ENCODE results near the gene RTN4R. TPM values are rescaled to one million over a fixed set of nuclear protein-coding genes. Genes with fewer than 3 reads are reported as not detected.

Gene RTN4R
- total and polyA plus RNA-seq, 9 of the 15 experiments (the other 6 are each of a cell fraction or from before 2014, with no cell fraction given): 0.04 to 2.8 (median 1.4) TPM; not detected in 3

- TF ChIP-seq, protein P1, sequence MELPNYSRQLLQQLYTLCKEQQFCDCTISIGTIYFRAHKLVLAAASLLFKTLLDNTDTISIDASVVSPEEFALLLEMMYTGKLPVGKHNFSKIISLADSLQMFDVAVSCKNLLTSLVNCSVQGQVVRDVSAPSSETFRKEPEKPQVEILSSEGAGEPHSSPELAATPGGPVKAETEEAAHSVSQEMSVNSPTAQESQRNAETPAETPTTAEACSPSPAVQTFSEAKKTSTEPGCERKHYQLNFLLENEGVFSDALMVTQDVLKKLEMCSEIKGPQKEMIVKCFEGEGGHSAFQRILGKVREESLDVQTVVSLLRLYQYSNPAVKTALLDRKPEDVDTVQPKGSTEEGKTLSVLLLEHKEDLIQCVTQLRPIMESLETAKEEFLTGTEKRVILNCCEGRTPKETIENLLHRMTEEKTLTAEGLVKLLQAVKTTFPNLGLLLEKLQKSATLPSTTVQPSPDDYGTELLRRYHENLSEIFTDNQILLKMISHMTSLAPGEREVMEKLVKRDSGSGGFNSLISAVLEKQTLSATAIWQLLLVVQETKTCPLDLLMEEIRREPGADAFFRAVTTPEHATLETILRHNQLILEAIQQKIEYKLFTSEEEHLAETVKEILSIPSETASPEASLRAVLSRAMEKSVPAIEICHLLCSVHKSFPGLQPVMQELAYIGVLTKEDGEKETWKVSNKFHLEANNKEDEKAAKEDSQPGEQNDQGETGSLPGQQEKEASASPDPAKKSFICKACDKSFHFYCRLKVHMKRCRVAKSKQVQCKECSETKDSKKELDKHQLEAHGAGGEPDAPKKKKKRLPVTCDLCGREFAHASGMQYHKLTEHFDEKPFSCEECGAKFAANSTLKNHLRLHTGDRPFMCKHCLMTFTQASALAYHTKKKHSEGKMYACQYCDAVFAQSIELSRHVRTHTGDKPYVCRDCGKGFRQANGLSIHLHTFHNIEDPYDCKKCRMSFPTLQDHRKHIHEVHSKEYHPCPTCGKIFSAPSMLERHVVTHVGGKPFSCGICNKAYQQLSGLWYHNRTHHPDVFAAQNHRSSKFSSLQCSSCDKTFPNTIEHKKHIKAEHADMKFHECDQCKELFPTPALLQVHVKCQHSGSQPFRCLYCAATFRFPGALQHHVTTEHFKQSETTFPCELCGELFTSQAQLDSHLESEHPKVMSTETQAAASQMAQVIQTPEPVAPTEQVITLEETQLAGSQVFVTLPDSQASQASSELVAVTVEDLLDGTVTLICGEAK (IDR thresholded peaks at IDR 0.05): no peak
- TF ChIP-seq, protein P1 (CRISPR knock-in tag; IDR thresholded peaks at IDR 0.05): peak; percentile 58; the same call in 1 of the 2 replicates
- TF ChIP-seq, protein P2, sequence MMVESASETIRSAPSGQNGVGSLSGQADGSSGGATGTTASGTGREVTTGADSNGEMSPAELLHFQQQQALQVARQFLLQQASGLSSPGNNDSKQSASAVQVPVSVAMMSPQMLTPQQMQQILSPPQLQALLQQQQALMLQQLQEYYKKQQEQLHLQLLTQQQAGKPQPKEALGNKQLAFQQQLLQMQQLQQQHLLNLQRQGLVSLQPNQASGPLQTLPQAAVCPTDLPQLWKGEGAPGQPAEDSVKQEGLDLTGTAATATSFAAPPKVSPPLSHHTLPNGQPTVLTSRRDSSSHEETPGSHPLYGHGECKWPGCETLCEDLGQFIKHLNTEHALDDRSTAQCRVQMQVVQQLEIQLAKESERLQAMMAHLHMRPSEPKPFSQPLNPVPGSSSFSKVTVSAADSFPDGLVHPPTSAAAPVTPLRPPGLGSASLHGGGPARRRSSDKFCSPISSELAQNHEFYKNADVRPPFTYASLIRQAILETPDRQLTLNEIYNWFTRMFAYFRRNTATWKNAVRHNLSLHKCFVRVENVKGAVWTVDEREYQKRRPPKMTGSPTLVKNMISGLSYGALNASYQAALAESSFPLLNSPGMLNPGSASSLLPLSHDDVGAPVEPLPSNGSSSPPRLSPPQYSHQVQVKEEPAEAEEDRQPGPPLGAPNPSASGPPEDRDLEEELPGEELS (CRISPR knock-in tag; IDR thresholded peaks at IDR 0.05; ENCODE audit: borderline replicate concordance): no peak
- TF ChIP-seq STAT5A (IDR thresholded peaks at IDR 0.05; ENCODE audit: borderline replicate concordance, low read length): no peak
- TF ChIP-seq EP300 (IDR thresholded peaks at IDR 0.05; ENCODE audit: low read length): no peak
- TF ChIP-seq, protein P3, sequence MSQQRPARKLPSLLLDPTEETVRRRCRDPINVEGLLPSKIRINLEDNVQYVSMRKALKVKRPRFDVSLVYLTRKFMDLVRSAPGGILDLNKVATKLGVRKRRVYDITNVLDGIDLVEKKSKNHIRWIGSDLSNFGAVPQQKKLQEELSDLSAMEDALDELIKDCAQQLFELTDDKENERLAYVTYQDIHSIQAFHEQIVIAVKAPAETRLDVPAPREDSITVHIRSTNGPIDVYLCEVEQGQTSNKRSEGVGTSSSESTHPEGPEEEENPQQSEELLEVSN (IDR thresholded peaks at IDR 0.05; ENCODE audit: borderline replicate concordance in 1 of 2, extremely low read depth in 1 of 2, insufficient read depth in 1 of 2, insufficient read length in 1 of 2, low read depth in 1 of 2, low read length in 1 of 2, poor library complexity in 1 of 2, severe bottlenecking in 1 of 2): peak in 1 of 2 experiments; percentile 0
- TF ChIP-seq HNRNPH1 (optimal IDR thresholded peaks at IDR 0.05; ENCODE audit: low read depth, low read length): no peak
- TF ChIP-seq TAF1 (IDR thresholded peaks at IDR 0.05; ENCODE audit: control insufficient read depth, extremely low read depth, insufficient read depth, low read length, severe bottlenecking): no peak
- TF ChIP-seq, protein P4, sequence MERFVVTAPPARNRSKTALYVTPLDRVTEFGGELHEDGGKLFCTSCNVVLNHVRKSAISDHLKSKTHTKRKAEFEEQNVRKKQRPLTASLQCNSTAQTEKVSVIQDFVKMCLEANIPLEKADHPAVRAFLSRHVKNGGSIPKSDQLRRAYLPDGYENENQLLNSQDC (CRISPR knock-in tag; IDR thresholded peaks at IDR 0.05): no peak
- no peak for TF ChIP-seq PTTG1 (tag; IDR thresholded peaks at IDR 0.05; ENCODE audit: low read depth)
- TF ChIP-seq ZNF146 (CRISPR knock-in tag; IDR thresholded peaks at IDR 0.05; ENCODE audit: unreplicated experiment): no peak
- no peak for TF ChIP-seq KLF6 (CRISPR knock-in tag; IDR thresholded peaks at IDR 0.05; ENCODE audit: borderline replicate concordance)
- no peak for TF ChIP-seq TBP (optimal IDR thresholded peaks at IDR 0.05; ENCODE audit: low read depth, low read length)
Measured at GRCh38 chr22:20244250-20244648, 23.9 kb downstream of the RTN4R start (continued).

Measured in K562 (cell line).